SK-N-SH treated with all-trans-retinoic acid at 6 μM for 48 hours (cell line): ENCODE results near the gene ZC3H8.
"Not testable (repeated sequence)": the region's sequence is repeated elsewhere in the genome, so short reads cannot be mapped to it uniquely, and the experiment has no call there.

ENCODE experiments used
- ATAC-seq: fragments of 200-7000 bp; cut with Tn5 transposase; 3 replicates; pipeline ENCODE4 v1.9.1; 2020; ENCODE audit warnings: mild to moderate bottlenecking, moderate library complexity
- ARNTL ChIP-seq: fragments of 450-650 bp; formaldehyde crosslinking; IDR thresholded peaks from 2 replicates; pipeline ENCODE4 v1.5.0; 2020; ENCODE audit warnings: low read depth, mild to moderate bottlenecking, moderate library complexity, borderline replicate concordance
- BACH2 ChIP-seq: fragments of 250-450 bp; sonication (Bioruptor Pico); IDR thresholded peaks from 2 replicates; pipeline ENCODE4 v1.9.0; 2021; ENCODE audit warnings: mild to moderate bottlenecking, borderline replicate concordance
- CSDC2 ChIP-seq: fragments of 250-450 bp; sonication (Bioruptor Pico); IDR thresholded peaks from 2 replicates; pipeline ENCODE4 v1.5.0; 2020; ENCODE audit warnings: mild to moderate bottlenecking, moderate library complexity
- ESRRG ChIP-seq: fragments of 250-450 bp; sonication (Bioruptor Pico); IDR thresholded peaks from 2 replicates; pipeline ENCODE4 v1.6.1; 2021; ENCODE audit warnings: mild to moderate bottlenecking
- GLIS3 ChIP-seq: fragments of 250-450 bp; sonication (Bioruptor Pico); IDR thresholded peaks from 2 replicates; pipeline ENCODE4 v1.5.0; 2020; ENCODE audit warnings: mild to moderate bottlenecking, moderate library complexity
- OSR1 ChIP-seq: fragments of 250-450 bp; sonication (Bioruptor Pico); IDR thresholded peaks from 2 replicates; pipeline ENCODE4 v1.8.0; 2022; ENCODE audit warnings: moderate library complexity, mild to moderate bottlenecking, inconsistent platforms
- RARB ChIP-seq: fragments of 250-450 bp; sonication (Bioruptor Pico); IDR thresholded peaks from 2 replicates; pipeline ENCODE4 v1.8.0; 2021; ENCODE audit warnings: mild to moderate bottlenecking, moderate library complexity
- SNAI2 ChIP-seq: fragments of 250-450 bp; sonication (Bioruptor Pico); IDR thresholded peaks from 2 replicates; pipeline ENCODE4 v1.5.0; 2020; ENCODE audit warnings: mild to moderate bottlenecking, moderate library complexity
- TCF4 ChIP-seq: fragments of 250-450 bp; sonication (Bioruptor Pico); IDR thresholded peaks from 2 replicates; pipeline ENCODE4 v1.8.0; 2021; ENCODE audit warnings: mild to moderate bottlenecking, moderate library complexity, borderline replicate concordance
- TOX ChIP-seq: fragments of 250-450 bp; sonication (Bioruptor Pico); IDR thresholded peaks from 2 replicates; pipeline ENCODE4 v1.8.0; 2021; ENCODE audit warnings: mild to moderate bottlenecking, moderate library complexity, borderline replicate concordance
- ZC3H10 ChIP-seq: fragments of 250-450 bp; sonication (Bioruptor Pico); IDR thresholded peaks from 2 replicates; pipeline ENCODE4 v1.5.1; 2021; ENCODE audit warnings: mild to moderate bottlenecking, moderate library complexity
- ZFP3 ChIP-seq: fragments of 250-450 bp; sonication (Bioruptor Pico); IDR thresholded peaks from 2 replicates; pipeline ENCODE4 v1.5.0; 2020; ENCODE audit warnings: mild to moderate bottlenecking, moderate library complexity
- ZFP30 ChIP-seq: fragments of 450-650 bp; formaldehyde crosslinking; IDR thresholded peaks from 2 replicates; pipeline ENCODE4 v1.5.0; 2022; ENCODE audit warnings: mild to moderate bottlenecking, moderate library complexity
- ZNF565 ChIP-seq: fragments of 450-650 bp; formaldehyde crosslinking; conservative IDR thresholded peaks from 2 replicates; pipeline ENCODE4 v1.5.0; 2020; ENCODE audit warnings: low read depth, mild to moderate bottlenecking, moderate library complexity
- ZNF70 ChIP-seq: fragments of 450-650 bp; formaldehyde crosslinking; IDR thresholded peaks from 2 replicates; pipeline ENCODE4 v1.5.0; 2020; ENCODE audit warnings: mild to moderate bottlenecking, moderate library complexity
- ZNF8 ChIP-seq: fragments of 450-650 bp; formaldehyde crosslinking; IDR thresholded peaks from 2 replicates; pipeline ENCODE4 v1.5.0; 2020; ENCODE audit warnings: mild to moderate bottlenecking, moderate library complexity
- TF ChIP-seq, protein P1 (sequence below): fragments of 250-450 bp; sonication (Bioruptor Pico); IDR thresholded peaks from 2 replicates; pipeline ENCODE4 v1.5.0; 2020; ENCODE audit warnings: mild to moderate bottlenecking, moderate library complexity
- TF ChIP-seq, protein P2 (sequence below): fragments of 250-450 bp; sonication (Bioruptor Pico); IDR thresholded peaks from 2 replicates; pipeline ENCODE4 v1.5.1; 2021; ENCODE audit warnings: mild to moderate bottlenecking, moderate library complexity
- TF ChIP-seq, protein P3 (sequence below): fragments of 250-450 bp; sonication (Bioruptor Pico); IDR thresholded peaks from 2 replicates; pipeline ENCODE4 v1.8.0; 2021; ENCODE audit warnings: low read depth, mild to moderate bottlenecking, moderate library complexity, borderline replicate concordance
- TF ChIP-seq, protein P4 (sequence below): fragments of 250-450 bp; sonication (Bioruptor Pico); IDR thresholded peaks from 2 replicates; pipeline ENCODE4 v1.8.0; 2020; ENCODE audit warnings: mild to moderate bottlenecking, moderate library complexity, borderline replicate concordance

Gene ZC3H8

DNA sequence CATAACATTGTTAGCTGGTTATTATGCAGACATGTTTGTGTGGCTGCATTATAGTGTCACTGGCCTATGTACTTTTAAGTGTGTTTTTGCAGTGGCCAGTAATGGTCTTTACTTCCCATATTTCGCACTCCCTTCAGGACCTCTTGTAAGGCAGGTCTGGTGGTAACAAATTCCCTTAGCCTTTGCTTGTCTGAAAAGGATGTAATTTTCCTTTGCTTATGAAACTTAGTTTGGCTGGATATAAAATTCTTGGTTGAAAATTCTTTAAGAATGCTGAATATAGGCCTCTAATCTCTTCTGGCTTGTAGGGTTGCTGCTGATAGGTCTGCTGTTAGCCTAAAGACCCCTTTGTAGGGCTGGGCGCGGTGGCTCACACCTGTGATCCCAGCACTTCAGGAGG lies 34.7 kb downstream of the ZC3H8 start:
- no peak for TF ChIP-seq TCF4 (CRISPR knock-in tag)
- no peak for TF ChIP-seq TOX (CRISPR knock-in tag)
- TF ChIP-seq, all 23 proteins: peak for 0
- no peak for ATAC-seq

DNA sequence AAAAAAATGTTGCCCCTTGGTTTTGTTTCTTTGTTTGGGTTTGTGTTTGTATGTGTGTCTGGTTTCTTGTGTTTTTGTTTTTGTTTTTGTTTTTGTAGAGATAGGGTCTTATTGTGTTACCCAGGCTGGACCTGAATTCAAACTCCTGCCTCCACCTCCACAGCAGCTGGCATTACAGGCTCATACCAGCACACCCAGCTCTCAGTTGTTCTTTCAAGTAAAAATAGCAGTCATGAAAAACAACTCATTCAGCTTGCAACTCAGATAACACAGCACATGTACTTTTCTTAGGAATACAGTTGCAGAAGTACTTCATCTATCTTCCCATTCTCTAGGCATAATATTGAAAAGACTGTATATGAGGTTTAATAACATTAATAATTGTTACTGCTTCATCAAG lies 37.0 kb downstream of the ZC3H8 start:
- TF ChIP-seq CSDC2 (CRISPR knock-in tag) (no peak), ZNF70 (CRISPR knock-in tag) (no peak), ARNTL (no peak)
- TF ChIP-seq, protein P1, sequence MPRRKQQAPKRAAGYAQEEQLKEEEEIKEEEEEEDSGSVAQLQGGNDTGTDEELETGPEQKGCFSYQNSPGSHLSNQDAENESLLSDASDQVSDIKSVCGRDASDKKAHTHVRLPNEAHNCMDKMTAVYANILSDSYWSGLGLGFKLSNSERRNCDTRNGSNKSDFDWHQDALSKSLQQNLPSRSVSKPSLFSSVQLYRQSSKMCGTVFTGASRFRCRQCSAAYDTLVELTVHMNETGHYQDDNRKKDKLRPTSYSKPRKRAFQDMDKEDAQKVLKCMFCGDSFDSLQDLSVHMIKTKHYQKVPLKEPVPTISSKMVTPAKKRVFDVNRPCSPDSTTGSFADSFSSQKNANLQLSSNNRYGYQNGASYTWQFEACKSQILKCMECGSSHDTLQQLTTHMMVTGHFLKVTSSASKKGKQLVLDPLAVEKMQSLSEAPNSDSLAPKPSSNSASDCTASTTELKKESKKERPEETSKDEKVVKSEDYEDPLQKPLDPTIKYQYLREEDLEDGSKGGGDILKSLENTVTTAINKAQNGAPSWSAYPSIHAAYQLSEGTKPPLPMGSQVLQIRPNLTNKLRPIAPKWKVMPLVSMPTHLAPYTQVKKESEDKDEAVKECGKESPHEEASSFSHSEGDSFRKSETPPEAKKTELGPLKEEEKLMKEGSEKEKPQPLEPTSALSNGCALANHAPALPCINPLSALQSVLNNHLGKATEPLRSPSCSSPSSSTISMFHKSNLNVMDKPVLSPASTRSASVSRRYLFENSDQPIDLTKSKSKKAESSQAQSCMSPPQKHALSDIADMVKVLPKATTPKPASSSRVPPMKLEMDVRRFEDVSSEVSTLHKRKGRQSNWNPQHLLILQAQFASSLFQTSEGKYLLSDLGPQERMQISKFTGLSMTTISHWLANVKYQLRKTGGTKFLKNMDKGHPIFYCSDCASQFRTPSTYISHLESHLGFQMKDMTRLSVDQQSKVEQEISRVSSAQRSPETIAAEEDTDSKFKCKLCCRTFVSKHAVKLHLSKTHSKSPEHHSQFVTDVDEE = no peak
- TF ChIP-seq, protein P2, sequence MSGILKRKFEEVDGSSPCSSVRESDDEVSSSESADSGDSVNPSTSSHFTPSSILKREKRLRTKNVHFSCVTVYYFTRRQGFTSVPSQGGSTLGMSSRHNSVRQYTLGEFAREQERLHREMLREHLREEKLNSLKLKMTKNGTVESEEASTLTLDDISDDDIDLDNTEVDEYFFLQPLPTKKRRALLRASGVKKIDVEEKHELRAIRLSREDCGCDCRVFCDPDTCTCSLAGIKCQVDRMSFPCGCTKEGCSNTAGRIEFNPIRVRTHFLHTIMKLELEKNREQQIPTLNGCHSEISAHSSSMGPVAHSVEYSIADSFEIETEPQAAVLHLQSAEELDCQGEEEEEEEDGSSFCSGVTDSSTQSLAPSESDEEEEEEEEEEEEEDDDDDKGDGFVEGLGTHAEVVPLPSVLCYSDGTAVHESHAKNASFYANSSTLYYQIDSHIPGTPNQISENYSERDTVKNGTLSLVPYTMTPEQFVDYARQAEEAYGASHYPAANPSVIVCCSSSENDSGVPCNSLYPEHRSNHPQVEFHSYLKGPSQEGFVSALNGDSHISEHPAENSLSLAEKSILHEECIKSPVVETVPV = no peak
- ATAC-seq = no peak

DNA sequence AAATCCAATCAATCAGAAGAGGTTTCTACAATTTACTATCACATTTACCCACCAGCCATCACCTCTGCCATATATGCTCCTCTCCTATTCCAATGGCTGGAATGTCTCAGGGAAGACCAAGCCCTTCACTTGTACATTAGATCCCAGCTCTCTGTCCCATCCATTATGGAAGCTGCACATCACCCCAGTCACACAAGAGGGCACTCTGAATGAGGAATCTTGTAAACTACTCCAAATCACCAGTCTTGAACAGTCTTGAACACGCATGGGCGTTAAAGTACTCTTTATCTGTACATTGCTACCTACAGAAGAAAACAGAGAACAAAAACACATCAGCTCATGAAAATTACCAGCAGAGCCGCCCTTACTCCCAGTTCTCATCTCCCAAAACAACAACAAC lies 38.7 kb downstream of the ZC3H8 start:
- ATAC-seq = peak; percentile 55; the same call in 2 of the 3 replicates
- TF ChIP-seq ZC3H10 (CRISPR knock-in tag) (no peak), ESRRG (no peak), ARNTL (no peak), GLIS3 (CRISPR knock-in tag) (no peak), SNAI2 (CRISPR knock-in tag) (no peak), ZNF8 (no peak), ZFP3 (no peak), ZNF70 (CRISPR knock-in tag) (no peak), BACH2 (CRISPR knock-in tag) (no peak), ZFP30 (no peak), ZNF565 (CRISPR knock-in tag) (no peak), OSR1 (CRISPR knock-in tag) (no peak)
- TF ChIP-seq, protein P2 = no peak
- TF ChIP-seq, protein P3, sequence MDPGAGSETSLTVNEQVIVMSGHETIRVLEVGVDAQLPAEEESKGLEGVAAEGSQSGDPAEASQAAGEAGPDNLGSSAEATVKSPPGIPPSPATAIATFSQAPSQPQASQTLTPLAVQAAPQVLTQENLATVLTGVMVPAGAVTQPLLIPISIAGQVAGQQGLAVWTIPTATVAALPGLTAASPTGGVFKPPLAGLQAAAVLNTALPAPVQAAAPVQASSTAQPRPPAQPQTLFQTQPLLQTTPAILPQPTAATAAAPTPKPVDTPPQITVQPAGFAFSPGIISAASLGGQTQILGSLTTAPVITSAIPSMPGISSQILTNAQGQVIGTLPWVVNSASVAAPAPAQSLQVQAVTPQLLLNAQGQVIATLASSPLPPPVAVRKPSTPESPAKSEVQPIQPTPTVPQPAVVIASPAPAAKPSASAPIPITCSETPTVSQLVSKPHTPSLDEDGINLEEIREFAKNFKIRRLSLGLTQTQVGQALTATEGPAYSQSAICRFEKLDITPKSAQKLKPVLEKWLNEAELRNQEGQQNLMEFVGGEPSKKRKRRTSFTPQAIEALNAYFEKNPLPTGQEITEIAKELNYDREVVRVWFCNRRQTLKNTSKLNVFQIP = no peak
- TF ChIP-seq, protein P4, sequence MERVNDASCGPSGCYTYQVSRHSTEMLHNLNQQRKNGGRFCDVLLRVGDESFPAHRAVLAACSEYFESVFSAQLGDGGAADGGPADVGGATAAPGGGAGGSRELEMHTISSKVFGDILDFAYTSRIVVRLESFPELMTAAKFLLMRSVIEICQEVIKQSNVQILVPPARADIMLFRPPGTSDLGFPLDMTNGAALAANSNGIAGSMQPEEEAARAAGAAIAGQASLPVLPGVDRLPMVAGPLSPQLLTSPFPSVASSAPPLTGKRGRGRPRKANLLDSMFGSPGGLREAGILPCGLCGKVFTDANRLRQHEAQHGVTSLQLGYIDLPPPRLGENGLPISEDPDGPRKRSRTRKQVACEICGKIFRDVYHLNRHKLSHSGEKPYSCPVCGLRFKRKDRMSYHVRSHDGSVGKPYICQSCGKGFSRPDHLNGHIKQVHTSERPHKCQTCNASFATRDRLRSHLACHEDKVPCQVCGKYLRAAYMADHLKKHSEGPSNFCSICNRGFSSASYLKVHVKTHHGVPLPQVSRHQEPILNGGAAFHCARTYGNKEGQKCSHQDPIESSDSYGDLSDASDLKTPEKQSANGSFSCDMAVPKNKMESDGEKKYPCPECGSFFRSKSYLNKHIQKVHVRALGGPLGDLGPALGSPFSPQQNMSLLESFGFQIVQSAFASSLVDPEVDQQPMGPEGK (CRISPR knock-in tag) = no peak

DNA sequence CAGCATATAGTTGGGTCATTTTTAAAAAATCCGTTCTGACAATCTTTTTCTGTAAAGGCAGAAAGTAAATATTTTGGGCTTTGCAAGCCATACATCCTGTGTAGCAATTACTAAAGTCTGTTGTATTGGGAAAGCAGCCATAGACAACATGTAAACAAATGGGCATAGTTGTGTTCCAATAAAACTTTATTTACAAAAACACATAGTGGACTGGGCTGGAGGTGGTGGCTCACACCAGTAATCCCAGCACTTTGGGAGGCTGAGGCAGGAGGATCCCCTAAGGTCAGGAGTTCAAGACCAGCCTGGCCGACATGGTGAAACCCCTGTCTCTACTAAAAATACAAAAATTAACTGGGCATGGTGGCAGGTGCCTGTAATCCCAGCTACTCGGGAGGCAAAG lies 46.9 kb downstream of the ZC3H8 start:
- not testable (repeated sequence) for ATAC-seq

DNA sequence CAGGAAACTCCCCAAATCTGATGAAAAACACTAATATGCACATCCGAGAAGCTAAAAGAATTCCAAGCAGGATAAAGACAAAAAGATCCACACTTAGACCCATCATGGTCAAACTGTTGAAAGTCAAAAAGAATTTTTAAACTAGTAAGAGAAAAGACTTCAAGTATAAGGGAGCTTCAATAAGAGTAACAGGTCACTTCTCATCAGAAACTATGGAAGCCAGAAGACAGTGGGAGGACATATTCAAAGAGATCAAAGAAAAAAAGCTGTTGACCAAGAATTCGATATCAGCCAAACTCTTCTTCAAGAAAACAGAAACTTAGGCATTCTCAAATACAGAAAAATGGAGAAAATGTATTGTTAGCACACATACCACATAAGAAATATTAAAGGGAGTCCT lies 50.4 kb downstream of the ZC3H8 start:
- ATAC-seq = no peak
- TF ChIP-seq TOX (CRISPR knock-in tag) = no peak
- TF ChIP-seq RARB = no peak
- TF ChIP-seq ZNF8 = no peak
- TF ChIP-seq ZFP30 = 0 out of 2 replicates have a peak, but pooled peaks have one; percentile 56
- TF ChIP-seq, protein P3 = no peak
